ENCODE measurements around the gene RBM4B. TPM values are rescaled to one million over a fixed set of nuclear protein-coding genes. Genes with fewer than 3 reads are reported as not detected.
A peak's percentile ranks its signal among the peaks of the same experiment; 100 is the strongest.

RBM4B gene
- total RNA-seq, 1 experiment from 2014 or later, result 14.1 TPM

GRCh38 chr11:66688561-66689534, 11.2 kb upstream of the RBM4B start:
- no peak for ATAC-seq
- Mint-ChIP-seq H3K4me1 (no peaks in the 10 kb centered on the region), H3K36me3 (peaks cover 12% of the 10 kb centered on the region; the same call in 1 of the 2 replicates), H3K4me3 (no peak overlapping the region), H3K27ac (0 out of 2 replicates have a peak overlapping the region, but pooled peaks have one; percentile 28), H3K9me3 (no peaks in the 10 kb centered on the region), H3K27me3 (ENCODE audit: low read depth) (no peaks in the 10 kb centered on the region)
- POLR2A ChIA-PET, result interaction anchor here (0.6 to 1.0 kb wide), 3 partner anchors 11 to 209 kb away, joined by 3 read pairs; partner anchors contain the start of genes DPP3 and RBM4B
- no peak for DNase-seq (ENCODE audit: low spot score)
- TF ChIP-seq ZNF532 (CRISPR knock-in tag; IDR thresholded peaks at IDR 0.05; ENCODE audit: borderline replicate concordance) (no peak), E2F1 (CRISPR knock-in tag; IDR thresholded peaks at IDR 0.05) (no peak), ZNF219 (CRISPR knock-in tag; IDR thresholded peaks at IDR 0.05; ENCODE audit: borderline replicate concordance) (no peak), TP53 (CRISPR knock-in tag; IDR thresholded peaks at IDR 0.05) (no peak), AR (CRISPR knock-in tag; IDR thresholded peaks at IDR 0.05) (no peak), ZNF281 (CRISPR knock-in tag; IDR thresholded peaks at IDR 0.05) (no peak), ATF3 (CRISPR knock-in tag; conservative IDR thresholded peaks at IDR 0.05) (no peak), ATF6 (CRISPR knock-in tag; IDR thresholded peaks at IDR 0.05) (no peak), HMGXB4 (CRISPR knock-in tag; IDR thresholded peaks at IDR 0.05) (no peak), NFYB (CRISPR knock-in tag; conservative IDR thresholded peaks at IDR 0.05; ENCODE audit: low read depth) (no peak), NR3C1 (CRISPR knock-in tag; conservative IDR thresholded peaks at IDR 0.05; ENCODE audit: low read depth) (no peak), ZBTB43 (CRISPR knock-in tag; IDR thresholded peaks at IDR 0.05) (no peak), GRHL2 (CRISPR knock-in tag; IDR thresholded peaks at IDR 0.05; ENCODE audit: insufficient replicate concordance, severe bottlenecking) (no peak), CREM (CRISPR knock-in tag; IDR thresholded peaks at IDR 0.05) (no peak)
- CTCF ChIA-PET, result interaction anchor here (1.1 to 1.8 kb wide), 3 partner anchors 10 to 163 kb away, joined by 3 to 6 read pairs (median 5); no protein-coding TSS in a partner anchor

Measured in WTC11 (cell line).